Endodermal cell (in vitro differentiated cells): ENCODE data around the gene ZNF407. TPM values are rescaled to one million over a fixed set of nuclear protein-coding genes. Genes with fewer than 3 reads are reported as not detected.
A peak's percentile ranks its signal among the peaks of the same experiment; 100 is the strongest.

ENCODE experiments used
- DNase-seq: peaks from one replicate; pipeline ENCODE4 v3.0.0-alpha.2; 2017
- H3K27ac ChIP-seq: 2 replicates; pipeline ENCODE4 v1.5.1; 2013; ENCODE audit warnings: mild to moderate bottlenecking, low read depth, low read length, moderate library complexity
- H3K27me3 ChIP-seq: 2 replicates; pipeline ENCODE4 v1.6.1; 2013; ENCODE audit warnings: mild to moderate bottlenecking, low read length, moderate library complexity; ENCODE audit not compliant: insufficient read depth, control insufficient read depth, poor library complexity, severe bottlenecking
- H3K36me3 ChIP-seq: 2 replicates; pipeline ENCODE4 v1.7.0; 2013; ENCODE audit warnings: mild to moderate bottlenecking, low read length, moderate library complexity; ENCODE audit not compliant: control insufficient read depth, insufficient read depth
- H3K4me1 ChIP-seq: one replicate; pipeline ENCODE4 v1.7.0; 2013; ENCODE audit warnings: low read length; ENCODE audit not compliant: control insufficient read depth, insufficient read depth
- H3K4me3 ChIP-seq: 2 replicates; pipeline ENCODE4 v1.5.1; 2013; ENCODE audit warnings: mild to moderate bottlenecking, low read length, moderate library complexity
- H3K9ac ChIP-seq: 2 replicates; pipeline ENCODE4 v1.6.1; 2013; ENCODE audit warnings: mild to moderate bottlenecking, low read length, moderate library complexity; ENCODE audit not compliant: poor library complexity, severe bottlenecking; ENCODE audit errors: extremely low read depth
- H3K9me3 ChIP-seq: 2 replicates; pipeline ENCODE4 v1.6.1; 2013; ENCODE audit warnings: mild to moderate bottlenecking, low read length, moderate library complexity; ENCODE audit not compliant: control insufficient read depth
- H3K27ac Mint-ChIP-seq: 2 replicates; pipeline ENCODE4 v1.8.0; 2020; ENCODE audit warnings: mixed read lengths
- H3K27me3 Mint-ChIP-seq: 2 replicates; pipeline ENCODE4 v1.8.0; 2021; ENCODE audit warnings: mild to moderate bottlenecking, mixed read lengths; ENCODE audit not compliant: insufficient read depth
- H3K36me3 Mint-ChIP-seq: 2 replicates; pipeline ENCODE4 v1.8.0; 2020; ENCODE audit warnings: low read depth, mixed read lengths
- H3K4me1 Mint-ChIP-seq: 2 replicates; pipeline ENCODE4 v1.8.0; 2020; ENCODE audit warnings: mixed read lengths
- H3K4me3 Mint-ChIP-seq: 2 replicates; pipeline ENCODE4 v1.8.0; 2020; ENCODE audit warnings: mild to moderate bottlenecking, moderate library complexity, mixed read lengths
- H3K9me3 Mint-ChIP-seq: 2 replicates; pipeline ENCODE4 v1.8.0; 2020; ENCODE audit warnings: mild to moderate bottlenecking, mixed read lengths
- WGBS, 2 experiments: methylation state at CpG; one replicate each; pipeline versions ENCODE4 v1.1.5 to v1.1.7; 2013; ENCODE audit warnings: missing lambda C conversion rate in 2 of 2, mixed read lengths in 1 of 2; ENCODE audit not compliant: insufficient coverage in 1 of 2, insufficient read length in 1 of 2; 5-methylcytosine and 5-hydroxymethylcytosine counted together
- total RNA-seq, 2 donors: library from RNA; stranded (reverse); fragmentation: NEBNext Ultra II Directional in 1 of 2; extraction: Animal tissue kit (Norgen Biotek cat#: 25700) in 1 of 2; gene quantifications; 2 replicates in 1 of 2; 3 replicates in 1 of 2; pipeline ENCODE4 v1.2.1, GENCODE V29; 2021
- TF ChIP-seq, protein P1 (sequence below): fragments of 200-600 bp; sonication (generic); conservative IDR thresholded peaks from 2 replicates; pipeline ENCODE4 v1.5.0; 2021; ENCODE audit warnings: antibody characterized with exemption, mild to moderate bottlenecking

Gene ZNF407
- total RNA-seq, 2 donors from 2014 or later, result 7.6 to 13.1 TPM

DNA sequence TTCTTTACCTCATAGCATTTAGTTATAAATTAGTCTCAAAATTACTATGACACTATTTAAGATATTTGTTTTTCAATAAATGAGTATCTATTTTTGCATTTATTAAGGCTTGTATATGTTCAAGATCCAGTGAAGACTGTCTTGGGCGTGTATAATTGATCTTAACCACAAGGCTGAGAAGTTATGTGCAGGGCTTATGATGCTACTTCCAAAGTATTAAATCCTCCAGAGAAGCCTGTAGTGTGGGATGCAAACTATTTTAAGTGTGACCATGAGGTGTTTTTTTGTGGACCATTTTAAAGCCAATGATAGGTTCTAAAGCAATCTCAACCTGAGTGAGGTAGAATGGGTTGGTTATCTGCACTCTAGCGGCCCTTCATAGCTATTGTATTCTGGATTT lies 219.9 kb downstream of the ZNF407 start:
- H3K27ac Mint-ChIP-seq, result no peak overlapping the region
- Histone ChIP-seq H3K4me3 (no peak overlapping the region), H3K4me1 (peaks cover 5% of the 10 kb centered on the region), H3K27ac (no peak overlapping the region), H3K9me3 (no peaks in the 10 kb centered on the region), H3K27me3 (no peaks in the 10 kb centered on the region), H3K9ac (no peak overlapping the region), H3K36me3 (no peaks in the 10 kb centered on the region)
- H3K4me3 Mint-ChIP-seq, result no peak overlapping the region
- 82 to 89% methylated on average over 2 of the region's 2 CpGs for WGBS, 2 experiments
- no peaks in the 10 kb centered on the region for H3K36me3 Mint-ChIP-seq
- TF ChIP-seq, protein P1, sequence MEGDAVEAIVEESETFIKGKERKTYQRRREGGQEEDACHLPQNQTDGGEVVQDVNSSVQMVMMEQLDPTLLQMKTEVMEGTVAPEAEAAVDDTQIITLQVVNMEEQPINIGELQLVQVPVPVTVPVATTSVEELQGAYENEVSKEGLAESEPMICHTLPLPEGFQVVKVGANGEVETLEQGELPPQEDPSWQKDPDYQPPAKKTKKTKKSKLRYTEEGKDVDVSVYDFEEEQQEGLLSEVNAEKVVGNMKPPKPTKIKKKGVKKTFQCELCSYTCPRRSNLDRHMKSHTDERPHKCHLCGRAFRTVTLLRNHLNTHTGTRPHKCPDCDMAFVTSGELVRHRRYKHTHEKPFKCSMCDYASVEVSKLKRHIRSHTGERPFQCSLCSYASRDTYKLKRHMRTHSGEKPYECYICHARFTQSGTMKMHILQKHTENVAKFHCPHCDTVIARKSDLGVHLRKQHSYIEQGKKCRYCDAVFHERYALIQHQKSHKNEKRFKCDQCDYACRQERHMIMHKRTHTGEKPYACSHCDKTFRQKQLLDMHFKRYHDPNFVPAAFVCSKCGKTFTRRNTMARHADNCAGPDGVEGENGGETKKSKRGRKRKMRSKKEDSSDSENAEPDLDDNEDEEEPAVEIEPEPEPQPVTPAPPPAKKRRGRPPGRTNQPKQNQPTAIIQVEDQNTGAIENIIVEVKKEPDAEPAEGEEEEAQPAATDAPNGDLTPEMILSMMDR, result no peak
- no peaks in the 10 kb centered on the region for H3K4me1 Mint-ChIP-seq
- no peaks in the 10 kb centered on the region for H3K27me3 Mint-ChIP-seq
- H3K9me3 Mint-ChIP-seq, result peaks cover 1% of the 10 kb centered on the region
- no peak for DNase-seq

DNA sequence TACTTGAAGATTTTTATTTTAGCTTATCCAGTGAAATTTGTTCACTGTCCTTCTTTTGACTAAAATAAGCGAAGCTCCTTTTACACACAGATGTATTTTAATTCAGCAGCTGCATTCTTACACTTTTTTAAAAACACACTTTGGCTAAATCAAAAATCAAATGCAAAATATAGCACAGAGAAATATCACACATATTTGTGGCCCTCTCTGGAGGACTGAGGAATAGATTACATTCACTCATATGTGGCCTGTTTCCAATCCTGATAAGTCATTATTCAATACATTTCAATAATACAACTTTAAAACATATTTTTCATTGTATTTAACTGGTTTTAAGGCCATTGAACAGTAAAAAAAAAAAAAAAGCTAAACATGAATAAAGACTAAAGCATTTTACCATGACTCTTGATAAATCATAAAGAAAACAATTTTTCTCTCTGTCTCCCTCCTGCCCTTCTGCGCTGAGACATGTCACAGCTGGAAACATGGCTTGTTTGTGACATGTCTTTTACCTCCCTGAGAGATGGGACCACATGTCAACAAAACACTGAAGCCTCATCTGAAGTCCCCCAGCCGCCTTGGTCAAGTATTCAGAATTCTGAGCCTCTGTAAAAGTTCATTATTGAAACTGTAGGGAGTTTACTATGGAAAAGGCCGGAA lies 221.0 kb downstream of the ZNF407 start:
- H3K27ac ChIP-seq, result no peak overlapping the region
- H3K9me3 ChIP-seq, result no peaks in the 10 kb centered on the region
- no peak for DNase-seq
- no peak overlapping the region for H3K9ac ChIP-seq
- H3K27me3 ChIP-seq, result no peaks in the 10 kb centered on the region
- no peaks in the 10 kb centered on the region for H3K36me3 ChIP-seq
- no peaks in the 10 kb centered on the region for H3K36me3 Mint-ChIP-seq
- no peak overlapping the region for H3K4me3 ChIP-seq
- H3K4me1 Mint-ChIP-seq, result no peaks in the 10 kb centered on the region
- H3K27me3 Mint-ChIP-seq, result no peaks in the 10 kb centered on the region
- no peak overlapping the region for H3K4me3 Mint-ChIP-seq
- H3K9me3 Mint-ChIP-seq, result peaks cover 1% of the 10 kb centered on the region
- 89 to 91% methylated on average over 1 to 4 of the region's 4 CpGs for WGBS, 2 experiments
- H3K27ac Mint-ChIP-seq, result no peak overlapping the region
- H3K4me1 ChIP-seq, result peaks cover 5% of the 10 kb centered on the region
- TF ChIP-seq, protein P1, result no peak

DNA sequence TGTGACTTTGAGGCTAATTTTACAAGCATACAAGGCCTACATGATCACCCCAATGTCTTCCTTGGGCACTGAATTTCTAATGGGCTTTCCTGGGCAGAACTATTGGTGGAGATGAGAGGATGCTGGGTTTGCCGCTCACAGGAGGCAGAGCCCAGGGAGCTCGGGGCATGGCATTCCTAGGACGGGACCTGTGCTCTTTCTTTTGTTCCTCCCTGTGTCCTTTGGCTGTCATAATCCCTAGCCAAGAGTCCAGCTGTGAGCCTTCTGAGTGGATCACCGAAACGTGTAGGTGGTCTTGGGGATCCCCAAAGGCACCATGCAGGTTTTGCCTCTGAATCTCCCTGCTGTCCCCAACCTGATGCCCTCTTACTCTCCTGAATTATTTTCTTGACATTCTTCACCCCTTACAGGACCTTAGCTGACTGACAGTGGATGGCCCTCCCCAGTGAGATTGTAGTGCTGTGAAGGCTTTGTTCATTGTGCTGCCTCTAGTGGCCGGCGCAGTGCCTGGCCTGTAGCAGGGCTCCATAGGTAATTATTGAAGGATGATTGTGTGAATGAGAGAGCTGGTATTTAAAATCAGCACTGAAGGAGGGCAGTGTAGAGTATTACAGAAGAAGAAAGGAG lies 221.9 kb downstream of the ZNF407 start:
- TF ChIP-seq, protein P1, result peak; percentile 97
- H3K27me3 Mint-ChIP-seq, result no peaks in the 10 kb centered on the region
- no peaks in the 10 kb centered on the region for H3K36me3 ChIP-seq
- H3K27ac Mint-ChIP-seq, result no peak overlapping the region
- H3K9me3 Mint-ChIP-seq, result peaks cover 1% of the 10 kb centered on the region
- no peak overlapping the region for H3K4me3 Mint-ChIP-seq
- H3K27me3 ChIP-seq, result no peaks in the 10 kb centered on the region
- no peaks in the 10 kb centered on the region for H3K36me3 Mint-ChIP-seq
- no peak overlapping the region for H3K4me3 ChIP-seq
- no peak overlapping the region for H3K9ac ChIP-seq
- H3K4me1 Mint-ChIP-seq, result no peaks in the 10 kb centered on the region
- H3K9me3 ChIP-seq, result no peaks in the 10 kb centered on the region
- 42 to 43% methylated on average over 4 to 7 of the region's 7 CpGs for WGBS, 2 experiments
- H3K27ac ChIP-seq, result no peak overlapping the region
- peak; percentile 91 for DNase-seq
- peaks cover 5% of the 10 kb centered on the region for H3K4me1 ChIP-seq
